Activated T-cell treated with anti-CD3 and anti-CD28 coated beads, Interleukin-2, amount 50 U/mL, for 72 hours (primary cell): ENCODE results near the gene LRP1B. TPM values are rescaled to one million over a fixed set of nuclear protein-coding genes. Genes with fewer than 3 reads are reported as not detected.

ENCODE experiments used
- ATAC-seq, 2 donors: fragments of 150-1000 bp; cut with Tn5 transposase; replicated peaks in 1 of 2; 2 replicates each; pipeline ENCODE4 v1.10.0; 2021; ENCODE audit warnings: moderate library complexity in 2 of 2, mild to moderate bottlenecking in 1 of 2
- DNase-seq, 2 donors: peaks; one replicate each; pipeline ENCODE4 v3.0.0; 2021 to 2022; ENCODE audit warnings: mixed read lengths in 1 of 2
- H3K27ac Mint-ChIP-seq: one replicate; pipeline ENCODE4 v1.8.0; 2022; ENCODE audit warnings: mild to moderate bottlenecking, moderate library complexity, mixed read lengths
- H3K27me3 Mint-ChIP-seq: one replicate; pipeline ENCODE4 v1.8.0; 2022; ENCODE audit warnings: low read depth, mixed read lengths
- H3K36me3 Mint-ChIP-seq, 2 donors: one replicate each; pipeline ENCODE4 v1.8.0; 2022; ENCODE audit warnings: mixed read lengths in 2 of 2, mild to moderate bottlenecking in 1 of 2; ENCODE audit not compliant: insufficient read depth in 2 of 2
- H3K4me1 Mint-ChIP-seq: one replicate; pipeline ENCODE4 v1.8.0; 2022; ENCODE audit warnings: low read depth, mixed read lengths
- H3K4me3 Mint-ChIP-seq, 2 donors: one replicate each; pipeline ENCODE4 v1.8.0; 2022; ENCODE audit warnings: mild to moderate bottlenecking in 2 of 2, mixed read lengths in 2 of 2, moderate library complexity in 2 of 2
- H3K9me3 Mint-ChIP-seq, 2 donors: one replicate each; pipeline ENCODE4 v1.8.0; 2022; ENCODE audit warnings: mixed read lengths in 2 of 2
- total RNA-seq, 2 donors: library from RNA; stranded (reverse); gene quantifications; one replicate each; pipeline ENCODE4 v1.2.3, GENCODE V29; 2022

The LRP1B gene
- total RNA-seq, 2 donors from 2014 or later = not detected

DNA sequence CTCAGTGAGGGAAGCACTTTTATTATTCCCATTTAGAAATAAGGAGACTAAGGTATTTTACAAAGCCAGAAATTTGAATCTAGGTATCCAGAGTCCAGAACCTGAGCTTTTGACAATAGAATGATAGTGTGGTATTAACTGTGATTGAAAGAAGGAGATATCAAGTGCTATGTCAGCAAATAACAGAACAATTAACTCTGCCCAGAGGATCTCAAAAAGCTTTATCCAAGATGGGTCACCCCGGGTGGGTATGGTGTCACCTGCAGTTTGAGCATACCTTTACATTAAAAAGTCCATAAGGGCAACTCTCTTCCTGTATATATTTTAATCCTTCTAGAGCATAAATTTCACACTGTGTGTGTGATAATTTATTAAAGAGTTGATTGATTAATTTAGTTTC lies 105.4 kb downstream of the LRP1B start:
- H3K4me3 Mint-ChIP-seq = no peak overlapping the region
- H3K36me3 Mint-ChIP-seq = no peaks in the 10 kb centered on the region
- ATAC-seq (no peak), DNase-seq (no peak)
- H3K27ac Mint-ChIP-seq = no peak overlapping the region
- no peaks in the 10 kb centered on the region for H3K27me3 Mint-ChIP-seq
- H3K9me3 Mint-ChIP-seq = peaks cover 0 to 3% of the 10 kb centered on the region in 2 donors
- H3K4me1 Mint-ChIP-seq = no peaks in the 10 kb centered on the region

DNA sequence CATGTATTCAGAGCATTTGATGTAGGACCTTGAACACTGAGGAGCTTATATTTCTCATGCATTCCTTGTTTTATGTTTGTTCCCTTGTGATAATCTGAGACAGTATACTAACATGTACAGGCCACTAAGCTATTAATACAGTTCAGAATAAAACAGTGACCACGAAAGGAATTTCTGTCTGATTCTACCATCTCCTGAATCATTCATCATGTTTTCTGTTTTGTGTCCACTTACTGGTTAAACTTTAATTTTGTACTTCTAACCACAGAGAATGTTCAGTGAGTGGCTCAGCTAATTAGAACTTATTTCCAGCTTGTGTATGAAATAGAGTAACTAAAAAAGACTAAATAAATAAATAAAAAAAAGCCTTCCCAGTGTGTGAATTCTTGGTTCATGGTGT lies 110.4 kb downstream of the LRP1B start:
- Mint-ChIP-seq H3K36me3 (peaks cover 0 to under 1% of the 10 kb centered on the region in 2 donors), H3K27ac (no peak overlapping the region), H3K27me3 (no peaks in the 10 kb centered on the region), H3K4me1 (no peaks in the 10 kb centered on the region), H3K4me3 (no peak overlapping the region), H3K9me3 (peaks cover 2 to 7% of the 10 kb centered on the region in 2 donors)
- DNase-seq (no peak), ATAC-seq (no peak)

DNA sequence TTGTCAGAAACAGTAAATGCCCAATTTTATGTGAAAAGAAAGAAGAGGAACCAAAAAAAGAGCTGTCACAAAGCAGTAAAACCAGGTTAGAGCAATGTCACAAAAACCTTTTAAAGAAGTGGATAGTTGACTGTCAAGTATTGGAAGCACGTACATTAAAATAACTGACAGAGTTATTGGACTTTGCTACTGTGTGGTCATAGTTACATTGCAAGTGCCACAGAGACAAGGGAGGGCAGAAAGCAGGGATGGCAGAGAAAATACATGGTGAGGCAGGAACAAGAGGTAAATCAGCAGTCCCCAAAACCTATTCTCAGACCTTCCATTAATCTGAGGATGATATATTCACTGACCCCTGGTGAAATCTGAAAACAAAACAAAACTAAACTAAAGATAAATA lies 116.3 kb downstream of the LRP1B start:
- no peak for ATAC-seq
- Mint-ChIP-seq H3K27me3 (no peaks in the 10 kb centered on the region), H3K4me3 (no peak overlapping the region), H3K27ac (no peak overlapping the region), H3K4me1 (no peaks in the 10 kb centered on the region), H3K9me3 (peaks cover 2 to 10% of the 10 kb centered on the region in 2 donors), H3K36me3 (peaks cover 0 to 2% of the 10 kb centered on the region in 2 donors)
- DNase-seq = no peak

GRCh38 chr2:142012797-142013196 lies 118.0 kb downstream of the LRP1B start:
- no peaks in the 10 kb centered on the region for H3K27me3 Mint-ChIP-seq
- peaks cover 0 to 2% of the 10 kb centered on the region in 2 donors for H3K36me3 Mint-ChIP-seq
- H3K27ac Mint-ChIP-seq = no peak overlapping the region
- H3K4me3 Mint-ChIP-seq = no peak overlapping the region
- DNase-seq = no peak
- no peak for ATAC-seq
- H3K9me3 Mint-ChIP-seq = peaks cover 2 to 8% of the 10 kb centered on the region in 2 donors
- H3K4me1 Mint-ChIP-seq = no peaks in the 10 kb centered on the region

DNA sequence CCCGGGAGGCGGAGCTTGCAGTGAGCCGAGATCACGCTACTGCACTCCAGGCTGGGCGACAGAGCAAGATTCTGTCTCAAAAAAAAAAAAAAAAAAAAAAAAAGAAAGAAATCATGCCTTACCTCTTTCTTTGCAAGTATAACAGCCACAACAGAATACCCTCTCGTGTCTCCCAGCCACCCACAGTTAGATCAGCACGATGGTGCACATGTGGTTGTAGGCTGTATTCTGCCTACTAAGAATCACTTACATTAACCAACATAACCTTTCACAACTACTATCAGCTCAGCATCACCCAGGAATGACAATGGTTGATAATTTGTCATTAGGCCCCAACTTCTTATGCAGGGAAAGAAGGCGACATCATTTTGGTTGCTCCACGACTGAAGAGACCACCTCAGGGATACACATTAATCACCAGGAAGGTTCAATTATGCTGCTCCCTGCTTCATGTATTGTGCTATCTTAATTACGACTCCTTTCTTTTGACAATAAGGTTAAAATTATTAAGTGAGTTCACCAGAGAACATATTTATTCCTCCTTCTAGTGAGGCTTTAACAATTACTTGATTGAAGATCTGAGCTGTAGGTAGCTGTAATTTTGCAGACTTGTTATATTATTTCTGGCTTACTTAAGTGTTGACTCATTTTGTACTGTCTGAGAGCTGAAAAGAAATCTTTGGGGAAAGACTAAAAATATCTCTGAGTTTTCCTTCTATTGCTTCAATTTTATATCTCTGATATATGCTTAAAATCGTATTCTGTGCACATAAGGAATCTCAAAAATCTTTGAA lies 120.1 kb downstream of the LRP1B start:
- DNase-seq (no peak), ATAC-seq (no peak)
- H3K27me3 Mint-ChIP-seq = no peaks in the 10 kb centered on the region
- no peaks in the 10 kb centered on the region for H3K4me1 Mint-ChIP-seq
- no peak overlapping the region for H3K4me3 Mint-ChIP-seq
- H3K27ac Mint-ChIP-seq = no peak overlapping the region
- H3K9me3 Mint-ChIP-seq = peaks cover 0 to 6% of the 10 kb centered on the region in 2 donors
- H3K36me3 Mint-ChIP-seq = peaks cover 0 to 2% of the 10 kb centered on the region in 2 donors

GRCh38 chr2:142008135-142008744 lies 122.6 kb downstream of the LRP1B start:
- no peaks in the 10 kb centered on the region for H3K36me3 Mint-ChIP-seq
- H3K27me3 Mint-ChIP-seq = no peaks in the 10 kb centered on the region
- no peaks in the 10 kb centered on the region for H3K4me1 Mint-ChIP-seq
- DNase-seq (no peak), ATAC-seq (no peak)
- no peak overlapping the region for H3K27ac Mint-ChIP-seq
- peaks cover 0 to 10% of the 10 kb centered on the region in 2 donors for H3K9me3 Mint-ChIP-seq
- no peak overlapping the region for H3K4me3 Mint-ChIP-seq

DNA sequence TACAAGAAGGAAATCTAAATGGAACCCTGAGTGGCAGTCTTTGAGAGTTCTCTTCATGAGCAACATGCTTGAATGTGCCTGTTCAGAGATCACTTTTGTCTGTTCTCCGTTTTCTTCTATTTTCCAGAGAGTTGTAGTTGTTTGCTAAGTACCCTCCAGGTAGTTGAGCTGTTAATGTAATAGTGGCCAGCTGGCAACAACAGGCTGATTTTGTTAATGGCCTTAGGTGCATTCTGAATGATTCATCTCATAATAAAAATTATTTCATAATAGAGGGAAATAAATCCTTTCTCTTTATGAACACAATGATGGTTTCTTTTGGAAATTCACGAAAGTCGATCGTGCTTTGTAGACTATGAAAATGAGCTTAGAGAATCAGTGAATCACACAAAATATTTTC lies 136.8 kb downstream of the LRP1B start:
- Mint-ChIP-seq H3K4me3 (no peak overlapping the region), H3K9me3 (peaks cover 0 to 3% of the 10 kb centered on the region in 2 donors), H3K36me3 (no peaks in the 10 kb centered on the region), H3K27ac (no peak overlapping the region), H3K4me1 (no peaks in the 10 kb centered on the region), H3K27me3 (no peaks in the 10 kb centered on the region)
- ATAC-seq (no peak), DNase-seq (no peak)

GRCh38 chr2:141992695-141993094 lies 138.1 kb downstream of the LRP1B start:
- Mint-ChIP-seq H3K9me3 (peaks cover 0 to 3% of the 10 kb centered on the region in 2 donors), H3K27ac (no peak overlapping the region), H3K4me3 (no peak overlapping the region), H3K4me1 (no peaks in the 10 kb centered on the region), H3K27me3 (no peaks in the 10 kb centered on the region), H3K36me3 (no peaks in the 10 kb centered on the region)
- DNase-seq = no peak
- ATAC-seq = no peak

DNA sequence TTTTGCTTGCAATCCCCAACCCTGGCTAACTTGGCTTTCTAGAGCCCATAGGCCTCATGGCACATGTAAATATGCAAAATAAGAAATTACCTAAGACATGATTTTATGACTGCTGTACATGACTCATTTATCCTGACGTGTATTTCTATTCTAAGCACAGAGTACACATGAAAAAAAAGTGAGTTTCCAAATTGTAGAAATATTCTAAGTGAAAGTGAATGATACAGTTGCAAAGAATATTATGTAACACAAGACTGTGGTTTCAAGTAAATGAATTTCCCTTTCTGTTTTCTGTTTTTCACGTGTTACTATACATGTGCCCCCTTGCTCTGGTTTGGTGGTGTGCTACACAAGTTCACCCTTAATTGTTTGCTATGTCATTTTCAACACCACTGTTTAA lies 162.4 kb downstream of the LRP1B start:
- H3K4me1 Mint-ChIP-seq = no peaks in the 10 kb centered on the region
- ATAC-seq = no peak
- H3K27ac Mint-ChIP-seq = no peak overlapping the region
- H3K4me3 Mint-ChIP-seq = no peak overlapping the region
- DNase-seq = no peak
- H3K9me3 Mint-ChIP-seq = peaks cover 0 to 3% of the 10 kb centered on the region in 2 donors
- no peaks in the 10 kb centered on the region for H3K36me3 Mint-ChIP-seq
- H3K27me3 Mint-ChIP-seq = no peaks in the 10 kb centered on the region

DNA sequence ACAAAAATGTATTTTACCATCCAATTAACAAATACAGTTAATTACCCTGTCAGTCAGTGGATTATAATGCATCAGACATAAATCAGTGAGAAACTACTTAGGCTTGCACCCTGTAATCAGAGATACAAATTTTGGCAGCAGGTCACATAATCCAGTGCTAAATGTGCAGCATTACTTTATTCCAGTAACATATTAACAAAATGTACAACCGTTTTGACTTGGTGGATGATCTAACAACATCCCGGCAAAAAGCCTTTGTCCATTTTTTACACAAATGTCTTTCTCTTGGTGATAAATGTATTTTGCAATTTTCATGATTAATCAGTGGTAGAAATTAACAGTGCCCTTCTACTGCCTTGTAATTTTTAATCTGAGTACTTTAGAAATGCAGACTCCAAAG lies 162.8 kb downstream of the LRP1B start:
- Mint-ChIP-seq H3K27me3 (no peaks in the 10 kb centered on the region), H3K27ac (no peak overlapping the region), H3K9me3 (peaks cover 0 to 3% of the 10 kb centered on the region in 2 donors), H3K36me3 (no peaks in the 10 kb centered on the region), H3K4me1 (no peaks in the 10 kb centered on the region), H3K4me3 (no peak overlapping the region)
- no peak for DNase-seq
- no peak for ATAC-seq

GRCh38 chr2:141967503-141967902 lies 163.3 kb downstream of the LRP1B start:
- Mint-ChIP-seq H3K27me3 (no peaks in the 10 kb centered on the region), H3K36me3 (no peaks in the 10 kb centered on the region), H3K27ac (no peak overlapping the region), H3K4me1 (no peaks in the 10 kb centered on the region), H3K4me3 (no peak overlapping the region), H3K9me3 (peaks cover 0 to 3% of the 10 kb centered on the region in 2 donors)
- no peak for DNase-seq
- ATAC-seq = no peak

DNA sequence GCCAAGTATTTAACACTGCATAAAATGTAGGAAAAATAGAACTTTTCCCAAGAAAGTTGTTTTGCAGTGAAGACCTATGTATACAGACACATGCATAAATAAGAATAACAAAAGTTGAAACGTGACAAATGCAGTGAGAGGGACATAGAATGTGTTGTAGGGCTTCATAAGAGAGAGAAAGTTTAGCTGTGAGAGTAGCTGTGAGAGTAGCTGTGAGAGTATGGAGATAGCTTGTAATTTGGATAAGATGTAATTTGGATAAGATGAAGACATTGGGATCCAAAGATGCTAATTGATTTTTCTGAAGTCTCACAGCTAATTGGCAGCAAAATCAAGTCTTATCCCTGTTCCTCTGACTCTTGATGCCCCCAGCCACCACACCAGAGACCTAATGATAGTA lies 170.9 kb downstream of the LRP1B start:
- Mint-ChIP-seq H3K27ac (no peak overlapping the region), H3K9me3 (peaks cover 0 to 4% of the 10 kb centered on the region in 2 donors), H3K36me3 (no peaks in the 10 kb centered on the region), H3K27me3 (no peaks in the 10 kb centered on the region), H3K4me1 (no peaks in the 10 kb centered on the region), H3K4me3 (no peak overlapping the region)
- ATAC-seq (no peak), DNase-seq (no peak)

DNA sequence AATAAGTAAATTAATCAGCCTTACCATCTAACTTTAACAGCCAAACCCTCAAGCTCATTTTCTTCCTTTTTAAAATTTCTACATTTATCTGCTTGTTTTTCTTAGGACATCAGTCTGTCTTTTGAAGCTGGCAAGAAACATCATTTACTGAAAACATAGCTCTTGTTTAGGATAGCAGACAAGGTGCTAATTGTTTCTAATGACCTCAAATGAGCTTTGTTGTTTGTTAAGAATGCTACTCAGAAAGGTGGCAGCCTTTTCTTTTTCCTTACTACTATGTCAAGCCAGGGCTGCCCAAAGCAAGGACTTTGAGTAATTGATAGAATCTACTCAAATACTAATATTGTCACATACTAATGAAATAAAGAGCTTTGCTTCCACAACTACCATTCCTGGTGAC lies 171.8 kb downstream of the LRP1B start:
- Mint-ChIP-seq H3K27me3 (no peaks in the 10 kb centered on the region), H3K36me3 (no peaks in the 10 kb centered on the region), H3K9me3 (peaks cover 0 to 4% of the 10 kb centered on the region in 2 donors), H3K4me3 (no peak overlapping the region), H3K27ac (no peak overlapping the region), H3K4me1 (no peaks in the 10 kb centered on the region)
- no peak for ATAC-seq
- no peak for DNase-seq
